Right atrium auricular region (tissue), 2 donors: ENCODE measurements around the gene MDN1. TPM values are rescaled to one million over a fixed set of nuclear protein-coding genes. Genes with fewer than 3 reads are reported as not detected.

Experiments used
- DNase-seq: peaks from one replicate; pipeline ENCODE4 v3.0.0-alpha.2; 2019; ENCODE audit warnings: low spot score
- H3K27ac ChIP-seq, 2 donors: fragments of 200-600 bp; sonication (generic); 1 replicate in 1 of 2; 2 replicates in 1 of 2; pipeline ENCODE4 v1.5.1; 2016 to 2019
- H3K27me3 ChIP-seq, 2 donors: fragments of 200-600 bp; sonication (generic); one replicate each; pipeline versions ENCODE4 v1.5.1 to v1.6.0; 2017 to 2019
- H3K36me3 ChIP-seq: fragments of 200-600 bp; sonication (generic); one replicate; pipeline ENCODE4 v1.5.1; 2016
- H3K4me1 ChIP-seq, 2 donors: fragments of 200-600 bp; sonication (generic); one replicate each; pipeline versions ENCODE4 v1.5.1 to v1.6.0; 2017 to 2019
- H3K4me3 ChIP-seq, 2 donors: fragments of 200-600 bp; sonication (generic); 1 replicate in 1 of 2; 2 replicates in 1 of 2; pipeline ENCODE4 v1.5.1; 2017 to 2019; ENCODE audit warnings: mild to moderate bottlenecking in 1 of 2, moderate library complexity in 1 of 2
- H3K9me3 ChIP-seq, 2 donors: fragments of 200-600 bp; sonication (generic); one replicate each; pipeline ENCODE4 v1.5.1; 2019
- total RNA-seq, 2 donors: library from RNA; depleted of rRNA; stranded (reverse); fragments of >200 nt; gene quantifications; one replicate each; pipeline ENCODE4 v1.1.0, GENCODE V29; 2016
- TF ChIP-seq, protein P1 (sequence below), 2 donors: fragments of 200-600 bp; sonication (generic); IDR thresholded peaks; one replicate each; pipeline ENCODE4 v1.5.1; 2019; ENCODE audit warnings: antibody characterized with exemption in 2 of 2

MDN1 gene
- total RNA-seq, 2 donors from 2014 or later = 15.2 to 17.4 TPM

DNA sequence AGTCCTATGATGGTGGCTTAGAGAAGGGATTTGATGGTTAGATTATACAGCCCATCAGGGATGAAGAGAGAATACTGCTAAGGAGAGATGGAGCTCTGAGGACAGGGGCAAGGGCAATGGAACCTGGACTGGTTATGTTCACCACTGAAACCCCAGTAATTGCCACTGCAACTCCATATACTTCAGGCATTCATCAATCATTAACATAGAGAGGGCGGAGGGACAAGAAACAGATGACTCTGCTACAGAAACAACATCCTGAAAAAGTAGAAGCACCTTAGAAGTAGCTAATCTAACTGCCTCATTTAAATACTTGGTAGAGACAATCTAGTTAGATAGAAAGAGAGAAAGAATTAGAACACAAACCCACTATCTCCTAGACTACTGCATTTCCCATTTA is 89.8 kb downstream of the MDN1 start:
- Histone ChIP-seq H3K9me3 (no peaks in the 10 kb centered on the region), H3K36me3 (peaks cover 44% of the 10 kb centered on the region), H3K27me3 (no peaks in the 10 kb centered on the region), H3K4me1 (no peaks in the 10 kb centered on the region), H3K4me3 (no peak overlapping the region), H3K27ac (no peak overlapping the region)
- no peak for DNase-seq
- TF ChIP-seq, protein P1, sequence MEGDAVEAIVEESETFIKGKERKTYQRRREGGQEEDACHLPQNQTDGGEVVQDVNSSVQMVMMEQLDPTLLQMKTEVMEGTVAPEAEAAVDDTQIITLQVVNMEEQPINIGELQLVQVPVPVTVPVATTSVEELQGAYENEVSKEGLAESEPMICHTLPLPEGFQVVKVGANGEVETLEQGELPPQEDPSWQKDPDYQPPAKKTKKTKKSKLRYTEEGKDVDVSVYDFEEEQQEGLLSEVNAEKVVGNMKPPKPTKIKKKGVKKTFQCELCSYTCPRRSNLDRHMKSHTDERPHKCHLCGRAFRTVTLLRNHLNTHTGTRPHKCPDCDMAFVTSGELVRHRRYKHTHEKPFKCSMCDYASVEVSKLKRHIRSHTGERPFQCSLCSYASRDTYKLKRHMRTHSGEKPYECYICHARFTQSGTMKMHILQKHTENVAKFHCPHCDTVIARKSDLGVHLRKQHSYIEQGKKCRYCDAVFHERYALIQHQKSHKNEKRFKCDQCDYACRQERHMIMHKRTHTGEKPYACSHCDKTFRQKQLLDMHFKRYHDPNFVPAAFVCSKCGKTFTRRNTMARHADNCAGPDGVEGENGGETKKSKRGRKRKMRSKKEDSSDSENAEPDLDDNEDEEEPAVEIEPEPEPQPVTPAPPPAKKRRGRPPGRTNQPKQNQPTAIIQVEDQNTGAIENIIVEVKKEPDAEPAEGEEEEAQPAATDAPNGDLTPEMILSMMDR (IDR thresholded peaks at IDR 0.05) = no peak

DNA sequence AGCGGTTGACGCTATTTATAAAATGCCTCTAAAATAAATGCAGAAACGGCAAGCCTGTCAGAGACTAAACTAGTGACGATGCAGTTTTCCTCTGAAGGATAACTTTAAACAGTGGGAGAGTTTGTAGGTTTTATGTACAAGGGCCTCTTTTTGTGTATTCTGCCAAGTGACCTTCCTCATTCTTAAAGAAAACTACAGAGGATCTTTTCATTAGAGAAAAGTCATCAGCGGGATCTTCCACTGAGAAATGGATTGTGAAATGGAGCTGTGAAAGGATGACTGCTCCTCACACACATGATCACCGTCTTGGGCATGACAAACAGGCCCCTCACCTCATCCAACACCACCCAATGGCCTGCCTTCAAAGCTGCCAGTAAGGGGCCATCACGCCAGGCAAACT is 92.1 kb downstream of the MDN1 start:
- H3K27me3 ChIP-seq = no peaks in the 10 kb centered on the region
- peaks cover 53% of the 10 kb centered on the region for H3K36me3 ChIP-seq
- H3K9me3 ChIP-seq = no peaks in the 10 kb centered on the region
- no peak overlapping the region for H3K4me3 ChIP-seq
- no peak overlapping the region for H3K27ac ChIP-seq
- H3K4me1 ChIP-seq = no peaks in the 10 kb centered on the region
- TF ChIP-seq, protein P1 (IDR thresholded peaks at IDR 0.05) = no peak
- DNase-seq = no peak

DNA sequence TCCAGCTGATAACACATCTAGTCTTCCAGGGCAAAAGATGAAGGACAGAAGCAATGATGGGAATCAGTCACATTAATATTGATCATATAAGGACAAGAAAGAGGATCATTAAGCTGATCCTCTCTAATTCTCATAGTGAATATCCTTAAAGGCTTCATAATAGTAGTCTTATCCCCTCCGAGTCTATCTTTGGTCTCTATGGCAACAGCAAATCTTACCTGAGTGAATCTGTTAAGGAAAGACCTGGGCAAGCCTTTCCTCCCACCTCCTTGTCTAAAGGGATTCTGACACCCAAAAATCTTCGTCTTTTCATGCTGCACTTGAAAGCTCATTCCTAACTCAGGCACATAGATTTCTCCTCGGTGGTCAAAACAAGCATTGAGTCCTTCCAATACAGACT is 94.6 kb downstream of the MDN1 start:
- H3K36me3 ChIP-seq = peaks cover 64% of the 10 kb centered on the region
- H3K4me1 ChIP-seq = no peaks in the 10 kb centered on the region
- no peaks in the 10 kb centered on the region for H3K27me3 ChIP-seq
- TF ChIP-seq, protein P1 (IDR thresholded peaks at IDR 0.05) = no peak
- DNase-seq = no peak
- no peak overlapping the region for H3K4me3 ChIP-seq
- H3K9me3 ChIP-seq = no peaks in the 10 kb centered on the region
- no peak overlapping the region for H3K27ac ChIP-seq

DNA sequence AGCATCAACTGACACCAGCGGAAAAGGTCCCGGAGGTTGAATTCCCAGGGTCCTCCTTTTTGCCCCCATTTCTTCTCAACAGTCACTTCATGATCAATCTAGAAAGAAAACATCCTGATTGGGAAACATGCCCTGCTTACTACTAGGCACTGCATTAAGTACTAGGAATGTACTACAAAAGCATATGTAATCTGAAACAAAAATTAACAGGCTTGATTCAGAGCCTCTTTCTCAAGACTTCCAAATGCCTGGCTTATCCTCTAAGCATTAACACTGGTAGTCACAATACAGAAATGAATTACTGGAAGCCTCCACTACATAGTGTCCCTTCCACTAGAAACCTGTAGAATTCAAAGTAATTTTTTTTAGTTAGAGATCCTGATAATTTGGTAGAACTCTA is 96.5 kb downstream of the MDN1 start:
- no peak for DNase-seq
- Histone ChIP-seq H3K27ac (no peak overlapping the region), H3K9me3 (no peaks in the 10 kb centered on the region), H3K36me3 (peaks cover 62% of the 10 kb centered on the region), H3K4me1 (no peaks in the 10 kb centered on the region), H3K4me3 (no peak overlapping the region), H3K27me3 (no peaks in the 10 kb centered on the region)
- TF ChIP-seq, protein P1 (IDR thresholded peaks at IDR 0.05) = no peak

DNA sequence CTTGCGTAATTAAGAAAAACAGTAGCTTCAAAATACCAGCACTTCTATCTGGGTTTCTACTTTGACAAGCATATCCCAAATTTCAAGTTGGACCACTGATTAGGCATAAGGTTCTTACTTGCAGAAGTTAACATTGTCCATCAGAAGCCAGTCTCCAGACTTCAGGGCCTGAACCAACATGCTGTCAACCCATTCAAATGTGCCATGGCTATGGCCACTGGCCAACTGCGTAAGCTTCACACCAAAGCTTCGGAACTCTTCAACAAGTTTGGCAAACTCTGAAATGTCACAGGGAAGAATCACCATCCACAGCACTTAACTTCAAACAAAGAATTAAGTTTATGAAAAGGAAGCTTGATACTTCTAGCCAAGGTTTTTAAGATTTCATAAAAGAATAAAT is 103.1 kb downstream of the MDN1 start:
- no peak for DNase-seq
- Histone ChIP-seq H3K4me3 (no peak overlapping the region), H3K27ac (no peak overlapping the region), H3K27me3 (no peaks in the 10 kb centered on the region), H3K36me3 (peaks cover 66% of the 10 kb centered on the region), H3K4me1 (peaks cover 0 to 5% of the 10 kb centered on the region in 2 donors), H3K9me3 (no peaks in the 10 kb centered on the region)
- TF ChIP-seq, protein P1 (IDR thresholded peaks at IDR 0.05) = no peak

DNA sequence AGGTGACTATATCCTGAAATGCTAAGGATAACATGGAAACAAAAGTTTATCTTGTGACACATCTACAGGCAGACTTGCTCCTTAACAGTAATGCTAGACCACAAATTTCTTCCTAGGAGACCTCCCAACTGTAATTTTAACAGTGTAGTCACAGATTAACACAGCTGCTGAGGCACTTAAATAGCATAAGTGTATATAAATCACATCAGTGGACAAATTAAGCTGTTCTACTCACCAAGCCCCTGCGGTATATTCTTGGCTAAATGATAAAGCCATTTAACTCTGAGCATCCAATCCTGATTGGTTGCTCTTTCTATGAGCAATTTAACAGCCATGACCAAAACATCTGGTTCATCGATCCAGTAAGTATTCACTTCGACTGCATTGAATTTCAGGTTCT is 107.8 kb downstream of the MDN1 start:
- Histone ChIP-seq H3K27ac (no peak overlapping the region), H3K36me3 (peaks cover 69% of the 10 kb centered on the region), H3K9me3 (no peaks in the 10 kb centered on the region), H3K27me3 (no peaks in the 10 kb centered on the region), H3K4me1 (peaks cover 0 to 1% of the 10 kb centered on the region in 2 donors), H3K4me3 (no peak overlapping the region)
- TF ChIP-seq, protein P1 (IDR thresholded peaks at IDR 0.05) = no peak
- DNase-seq = no peak
